GM12878 (cell line): ENCODE results near the gene ATG9B. TPM values are rescaled to one million over a fixed set of nuclear protein-coding genes. Genes with fewer than 3 reads are reported as not detected.

ENCODE experiments used
- ATAC-seq: fragments of 200-7000 bp; cut with Tn5 transposase; 3 replicates; pipeline ENCODE4 v1.9.1; 2020; ENCODE audit warnings: mild to moderate bottlenecking, moderate library complexity
- BruUV-seq: library from RNA; stranded (reverse); fragments of 400-500 nt; replicated peaks from 2 replicates; lab custom pipeline; 2021; lab: Mats Ljungman, UMichigan
- CTCF ChIA-PET: fragments of 300-600 bp; sonication (Branson Sonifier 250); formaldehyde crosslinking; extraction: SDS; loops from one replicate; lab custom pipeline; 2021; ENCODE audit warnings: inconsistent platforms; lab: Yijun Ruan, JAX
- POLR2A ChIA-PET: fragments of 350-600 bp; formaldehyde crosslinking; extraction: SDS; loops from one replicate; lab custom pipeline; 2021; ENCODE audit warnings: inconsistent platforms; lab: Charles Lee
- RAD21 ChIA-PET: fragments of 300-600 bp; sonication (Branson Sonifier 250); formaldehyde crosslinking; loops from one replicate; lab custom pipeline; 2023; ENCODE audit warnings: antibody characterized with exemption; ENCODE audit not compliant: unreplicated experiment; lab: Charles Lee
- SMC1A ChIA-PET: fragments of 300-600 bp; sonication (Branson Sonifier 250); formaldehyde crosslinking; loops from one replicate; lab custom pipeline; 2023; ENCODE audit not compliant: unreplicated experiment, uncharacterized antibody; lab: Charles Lee
- DNase-seq: peaks from one replicate; pipeline ENCODE4 v3.0.0-alpha.2; 2011; ENCODE audit warnings: low read depth, low spot score
- FAIRE-seq: peaks from 3 replicates; lab custom pipeline; 2011; peaks lifted over from hg19 to GRCh38; lab: Jason Lieb, UNC
- H2AFZ ChIP-seq: 2 replicates; pipeline ENCODE4 v1.6.0; 2011; ENCODE audit warnings: low read depth, low read length, control low read depth; ENCODE audit not compliant: control insufficient read depth
- H3K27ac ChIP-seq: 2 replicates; pipeline ENCODE4 v1.5.1; 2011; ENCODE audit warnings: control low read depth; ENCODE audit not compliant: control insufficient read depth, insufficient read depth
- H3K27me3 ChIP-seq, 2 experiments: replicated peaks in 1 of 2; 2 replicates each; pipeline versions ENCODE4 v1.6.0 to v1.6.1; 2011; ENCODE audit warnings: low read length in 1 of 2; ENCODE audit not compliant: control insufficient read depth in 2 of 2, insufficient read depth in 2 of 2
- H3K36me3 ChIP-seq, 2 experiments: 2 replicates each; pipeline ENCODE4 v1.5.1; 2011; ENCODE audit warnings: low read length in 1 of 2; ENCODE audit not compliant: control insufficient read depth in 2 of 2, insufficient read depth in 2 of 2
- H3K4me1 ChIP-seq: 2 replicates; pipeline ENCODE4 v1.6.1; 2011; ENCODE audit warnings: mild to moderate bottlenecking, low read length, moderate library complexity, mixed read lengths; ENCODE audit not compliant: control insufficient read depth, insufficient read depth
- H3K4me2 ChIP-seq: 2 replicates; pipeline ENCODE4 v1.6.0; 2011; ENCODE audit warnings: control low read depth; ENCODE audit not compliant: control insufficient read depth, insufficient read depth
- H3K4me3 ChIP-seq: fragments of 200-600 bp; sonication (generic); 2 replicates; pipeline ENCODE4 v1.5.1; 2016
- H3K79me2 ChIP-seq: 2 replicates; pipeline ENCODE4 v1.6.0; 2011; ENCODE audit warnings: low read length; ENCODE audit not compliant: control insufficient read depth, insufficient read depth
- H3K9ac ChIP-seq: 2 replicates; pipeline ENCODE4 v1.8.0; 2011; ENCODE audit warnings: low read length, control low read depth, mixed read lengths; ENCODE audit not compliant: control insufficient read depth, insufficient read depth
- H3K9me3 ChIP-seq: replicated peaks from 3 replicates; pipeline ENCODE4 v1.5.1; 2011; ENCODE audit warnings: mild to moderate bottlenecking, low read length; ENCODE audit not compliant: control insufficient read depth, insufficient read depth
- H4K20me1 ChIP-seq: 2 replicates; pipeline ENCODE4 v1.6.0; 2011; ENCODE audit not compliant: control insufficient read depth, insufficient read depth
- CHD4 ChIP-seq: fragments of 200-600 bp; sonication (generic); IDR thresholded peaks from 2 replicates; pipeline ENCODE4 v1.6.1; 2016; ENCODE audit warnings: mild to moderate bottlenecking
- SRF ChIP-seq, 2 experiments: IDR thresholded peaks; 2 replicates each; pipeline ENCODE4 v1.6.1; 2011; ENCODE audit warnings: low read depth in 2 of 2, low read length in 2 of 2, mild to moderate bottlenecking in 1 of 2, moderate library complexity in 1 of 2
- ZNF384 ChIP-seq: IDR thresholded peaks from 2 replicates; pipeline ENCODE4 v1.6.1; 2012; ENCODE audit warnings: low read depth, mild to moderate bottlenecking, low read length, improper control_type of control experiment, borderline replicate concordance
- ZNF622 ChIP-seq: fragments of 450-650 bp; IDR thresholded peaks from 2 replicates; pipeline ENCODE4 v1.6.1; 2017; ENCODE audit warnings: mild to moderate bottlenecking, inconsistent platforms
- WGBS: methylation state at CpG from one replicate; pipeline ENCODE4 v1.1.6; 2016; ENCODE audit warnings: low lambda C conversion rate; ENCODE audit not compliant: insufficient replicate concordance, insufficient coverage; ENCODE audit errors: missing lambda C conversion rate; 5-methylcytosine and 5-hydroxymethylcytosine counted together
- in situ Hi-C: fragments of 300-500 bp; cut with MboI; formaldehyde crosslinking; loops from 9 replicates; pipeline ENCODE4 v1.14.3; 2018; ENCODE audit warnings: mixed read lengths
- intact Hi-C: fragments of 100-400 bp; cut with micrococcal nuclease; formaldehyde crosslinking; loops from one replicate; pipeline ENCODE4 v1.14.2; 2022; ENCODE audit not compliant: unreplicated experiment
- polyA plus RNA-seq, 11 experiments: library from polyadenylated mRNA; depleted of rRNA in 4 of 11; unstranded in 6 of 11; stranded (reverse) in 5 of 11; fragments of >200 nt; fragmentation: Nextera tagmentation in 4 of 11; fragmentation: Illumina TruSeq in 1 of 11; extraction: Ambion mirVana in 4 of 11; extraction: Trizol in 1 of 11; gene quantifications; 1 replicate in 1 of 11; 2 replicates in 10 of 11; pipeline versions ENCODE4 v1.2.1 to v1.2.3, GENCODE V29; 2011 to 2016; ENCODE audit warnings: inconsistent platforms in 2 of 11, missing spikeins in 2 of 11, low read depth in 1 of 11
- total RNA-seq, 4 experiments: library from RNA; depleted of rRNA in 3 of 4; stranded (reverse); fragments of >200 nt in 3 of 4; fragmentation: Illumina TruSeq in 1 of 4; extraction: Trizol in 1 of 4; gene quantifications; 2 replicates each; pipeline versions ENCODE4 v1.2.1 to v1.2.3, GENCODE V29; 2013 to 2021

ATG9B gene
- total and polyA plus RNA-seq, 10 of the 15 experiments (the other 5 are each of a cell fraction or from before 2014, with no cell fraction given): 0.01 to 0.83 (median 0.12) TPM; not detected in 2

DNA sequence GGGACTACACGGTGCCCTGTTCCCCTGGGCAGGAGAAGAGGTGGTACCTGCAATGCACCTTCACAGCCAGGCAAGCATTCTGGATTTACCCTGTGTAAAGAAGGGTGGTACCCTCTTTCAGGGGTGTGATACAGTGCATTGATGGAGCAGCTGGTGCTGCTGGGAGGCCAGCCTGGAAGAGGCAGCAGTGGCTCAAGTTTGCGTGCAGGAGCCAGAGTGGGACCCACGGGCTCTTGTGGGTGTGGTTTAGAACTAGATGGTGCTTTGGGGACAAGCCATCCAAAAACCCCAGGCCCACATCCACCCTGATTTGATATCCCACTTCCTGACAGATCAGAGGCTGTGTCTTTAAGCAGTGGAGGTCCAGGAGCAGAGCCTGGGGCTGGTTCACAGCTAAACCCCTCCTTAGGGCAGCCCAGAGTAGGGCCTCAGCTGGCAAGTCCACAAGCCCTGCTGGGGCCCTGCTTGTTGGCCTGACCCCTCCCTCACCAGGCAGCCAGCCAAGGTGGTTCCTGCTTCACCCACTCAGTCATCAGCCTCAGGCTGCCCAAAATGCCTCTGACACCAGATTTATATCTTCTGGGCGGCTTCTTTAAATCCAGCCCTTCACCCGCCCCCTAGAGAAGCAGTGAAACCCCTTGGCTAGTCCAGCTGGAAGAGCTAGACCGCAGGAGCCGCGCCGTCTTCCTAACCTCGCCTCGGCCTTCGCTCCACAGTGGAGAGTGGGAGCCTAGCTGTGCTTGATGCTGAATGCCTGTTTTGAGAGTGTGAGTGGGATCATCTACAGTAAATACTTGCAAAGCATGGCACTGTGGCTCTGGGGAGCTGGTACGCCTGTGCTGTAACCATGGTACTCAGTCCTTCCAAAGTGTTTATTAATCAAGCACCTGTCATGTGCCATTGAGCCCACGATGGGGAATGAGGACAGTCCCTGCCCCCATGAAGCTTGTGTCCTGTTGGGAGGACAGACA, 22.6 kb upstream of the ATG9B start:
- no peak overlapping the region for H2AFZ ChIP-seq

DNA sequence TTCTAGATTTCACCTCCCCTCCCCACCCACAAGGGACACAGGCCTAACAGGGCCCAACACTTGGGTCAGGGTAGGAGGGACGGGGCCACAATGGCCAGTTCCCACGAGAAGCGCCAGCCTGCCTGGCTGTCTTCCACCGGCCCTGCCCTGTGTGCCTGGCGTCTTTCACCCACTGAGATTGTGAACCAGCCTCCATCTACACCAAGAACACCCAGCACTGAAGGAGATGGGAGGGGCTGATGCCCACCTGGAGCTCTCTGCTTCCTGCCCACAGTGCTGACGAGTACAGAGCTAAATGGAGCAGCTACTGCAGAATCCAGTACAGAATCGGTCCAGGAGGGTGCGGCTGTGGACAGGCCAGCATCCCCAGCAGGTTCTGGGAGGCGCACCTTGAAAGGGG, 21.7 kb upstream of the ATG9B start:
- 85% methylated on average over 9 of the region's 9 CpGs for WGBS
- FAIRE-seq (no peak), DNase-seq (no peak), ATAC-seq (no peak)
- Histone ChIP-seq H3K4me1 (no peaks in the 10 kb centered on the region), H3K27me3 (no peaks in the 10 kb centered on the region; a peak in 1 of 4 replicates), H3K36me3 (no peaks in the 10 kb centered on the region), H3K4me2 (no peak overlapping the region), H3K27ac (no peak overlapping the region), H2AFZ (no peak overlapping the region), H3K79me2 (no peaks in the 10 kb centered on the region), H3K9me3 (no peaks in the 10 kb centered on the region), H3K4me3 (no peak overlapping the region), H3K9ac (no peak overlapping the region), H4K20me1 (no peaks in the 10 kb centered on the region)
- ChIA-PET CTCF (no interaction called here), SMC1A (interaction anchor here (1.5 kb wide), 1 partner anchor 18 kb away, joined by 3 read pairs; the partner anchor contains the start of gene ABCB8), POLR2A (no interaction called here), RAD21 (no interaction called here)
- in situ Hi-C loops: no loop called here
- no peak for TF ChIP-seq ZNF622
- TF ChIP-seq SRF (IDR thresholded peaks at IDR 0.05; ENCODE audit: low read depth in 2 of 2, low read length in 2 of 2): no peak
- no peak for TF ChIP-seq CHD4
- intact Hi-C loops: no loop called here
- no TSS peak for BruUV-seq

More for the DNA sequence above, 22.6 kb upstream of the ATG9B start:
- Histone ChIP-seq H3K79me2 (no peaks in the 10 kb centered on the region), H3K27ac (no peak overlapping the region), H3K4me3 (no peak overlapping the region), H3K36me3 (no peaks in the 10 kb centered on the region), H3K9ac (no peak overlapping the region), H3K9me3 (no peaks in the 10 kb centered on the region), H3K4me1 (no peaks in the 10 kb centered on the region), H3K4me2 (no peak overlapping the region), H4K20me1 (no peaks in the 10 kb centered on the region), H3K27me3 (no peaks in the 10 kb centered on the region; a peak in 1 of 4 replicates)
- DNase-seq (no peak), FAIRE-seq (no peak), ATAC-seq (no peak)
- 68% methylated on average over 14 of the region's 14 CpGs for WGBS
- BruUV-seq: no TSS peak
- in situ Hi-C loops: no loop called here
- TF ChIP-seq ZNF384: no peak
- CTCF ChIA-PET: no interaction called here
- RAD21 ChIA-PET: no interaction called here
- POLR2A ChIA-PET: no interaction called here
- intact Hi-C loops: no loop called here
- SMC1A ChIA-PET: no interaction called here
